PC-3 (cell line): ENCODE results near the gene CASP7.

Source experiments
- EZH2 ChIP-seq: fragments of 300-600 bp; sonication (generic); IDR thresholded peaks from one replicate; pipeline ENCODE4 v1.6.1; 2017; ENCODE audit warnings: antibody characterized with exemption, mild to moderate bottlenecking, low read length; ENCODE audit not compliant: unreplicated experiment
- EZH2phosphoT487 ChIP-seq: fragments of 300-600 bp; sonication (generic); IDR thresholded peaks from 2 replicates; pipeline ENCODE4 v1.6.1; 2018; ENCODE audit warnings: mild to moderate bottlenecking, antibody characterized with exemption, low read length, borderline replicate concordance
- TF ChIP-seq, protein P1 (sequence below): fragments of 300-600 bp; sonication (generic); conservative IDR thresholded peaks from 2 replicates; pipeline ENCODE4 v1.5.1; 2017; ENCODE audit warnings: antibody characterized with exemption, low read depth, mild to moderate bottlenecking, low read length

DNA sequence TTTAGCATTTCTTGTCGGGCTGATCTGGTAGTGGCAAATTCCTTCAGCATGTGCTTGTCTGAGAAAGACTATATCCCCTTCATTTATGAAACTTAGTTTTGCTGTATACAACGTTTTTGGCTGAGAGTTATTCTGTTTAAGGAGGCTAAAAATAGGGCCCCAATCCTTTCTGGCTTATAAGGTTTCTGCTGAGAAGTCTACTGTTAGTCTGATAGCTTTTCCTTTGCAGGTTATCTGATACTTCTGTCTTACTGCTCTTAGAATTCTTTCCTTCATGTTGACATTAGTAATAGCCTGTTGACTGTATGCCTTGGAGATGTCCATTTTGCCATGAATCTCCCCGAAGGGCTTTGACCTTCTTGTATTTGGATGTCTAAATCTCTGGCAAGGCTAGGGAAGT, 9.9 kb downstream of the CASP7 start:
- TF ChIP-seq, protein P1, sequence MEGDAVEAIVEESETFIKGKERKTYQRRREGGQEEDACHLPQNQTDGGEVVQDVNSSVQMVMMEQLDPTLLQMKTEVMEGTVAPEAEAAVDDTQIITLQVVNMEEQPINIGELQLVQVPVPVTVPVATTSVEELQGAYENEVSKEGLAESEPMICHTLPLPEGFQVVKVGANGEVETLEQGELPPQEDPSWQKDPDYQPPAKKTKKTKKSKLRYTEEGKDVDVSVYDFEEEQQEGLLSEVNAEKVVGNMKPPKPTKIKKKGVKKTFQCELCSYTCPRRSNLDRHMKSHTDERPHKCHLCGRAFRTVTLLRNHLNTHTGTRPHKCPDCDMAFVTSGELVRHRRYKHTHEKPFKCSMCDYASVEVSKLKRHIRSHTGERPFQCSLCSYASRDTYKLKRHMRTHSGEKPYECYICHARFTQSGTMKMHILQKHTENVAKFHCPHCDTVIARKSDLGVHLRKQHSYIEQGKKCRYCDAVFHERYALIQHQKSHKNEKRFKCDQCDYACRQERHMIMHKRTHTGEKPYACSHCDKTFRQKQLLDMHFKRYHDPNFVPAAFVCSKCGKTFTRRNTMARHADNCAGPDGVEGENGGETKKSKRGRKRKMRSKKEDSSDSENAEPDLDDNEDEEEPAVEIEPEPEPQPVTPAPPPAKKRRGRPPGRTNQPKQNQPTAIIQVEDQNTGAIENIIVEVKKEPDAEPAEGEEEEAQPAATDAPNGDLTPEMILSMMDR: no peak
- TF ChIP-seq EZH2phosphoT487 (no peak), EZH2 (no peak)
